DOHH2 (cell line): Measurements from ENCODE around the gene SSU72.
A peak's percentile ranks its signal among the peaks of the same experiment; 100 is the strongest.

Experiments used
- H3F3A ChIP-seq: fragments of 200-600 bp; sonication (generic), shearing (Covaris generic); 2 replicates; pipeline ENCODE4 v1.6.0; 2016; ENCODE audit warnings: antibody characterized with exemption, mild to moderate bottlenecking; ENCODE audit not compliant: control insufficient read depth, insufficient read depth
- H3K27ac ChIP-seq: fragments of 200-600 bp; sonication (generic); 2 replicates; pipeline ENCODE4 v1.5.1; 2014; ENCODE audit warnings: low read depth, mild to moderate bottlenecking, low read length, moderate library complexity
- H3K27me3 ChIP-seq: fragments of 200-600 bp; sonication (generic); 2 replicates; pipeline ENCODE4 v1.6.1; 2014; ENCODE audit warnings: mild to moderate bottlenecking, low read length, mixed read lengths; ENCODE audit not compliant: control insufficient read depth
- H3K36me3 ChIP-seq: fragments of 200-600 bp; sonication (generic); 2 replicates; pipeline ENCODE4 v1.6.1; 2014; ENCODE audit warnings: mild to moderate bottlenecking, low read length, moderate library complexity, mixed read lengths; ENCODE audit not compliant: control insufficient read depth
- H3K4me1 ChIP-seq: fragments of 200-600 bp; sonication (generic); 2 replicates; pipeline ENCODE4 v1.6.1; 2014; ENCODE audit warnings: mild to moderate bottlenecking, low read length, mixed read lengths; ENCODE audit not compliant: control insufficient read depth
- H3K4me2 ChIP-seq: fragments of 200-600 bp; sonication (generic); 2 replicates; pipeline ENCODE4 v1.6.0; 2014; ENCODE audit warnings: mild to moderate bottlenecking, low read length, moderate library complexity
- H3K4me3 ChIP-seq: fragments of 200-600 bp; sonication (generic); 2 replicates; pipeline ENCODE4 v1.5.1; 2014; ENCODE audit warnings: mild to moderate bottlenecking, low read length, mixed read lengths
- H3K79me2 ChIP-seq: fragments of 200-600 bp; sonication (generic); 2 replicates; pipeline ENCODE4 v1.6.1; 2014; ENCODE audit warnings: mild to moderate bottlenecking, low read length, mixed read lengths; ENCODE audit not compliant: control insufficient read depth
- H3K9me2 ChIP-seq: fragments of 200-600 bp; sonication (generic); replicated peaks from 2 replicates; pipeline ENCODE4 v1.6.1; 2014; ENCODE audit warnings: mild to moderate bottlenecking, low read length, mixed read lengths; ENCODE audit not compliant: control insufficient read depth
- H3K9me3 ChIP-seq: fragments of 200-600 bp; sonication (generic); 2 replicates; pipeline ENCODE4 v1.6.1; 2014; ENCODE audit warnings: antibody characterized with exemption, low read length, mixed read lengths; ENCODE audit not compliant: control insufficient read depth, insufficient read depth
- H4K20me1 ChIP-seq: fragments of 200-600 bp; sonication (generic); 2 replicates; pipeline ENCODE4 v1.6.0; 2014; ENCODE audit warnings: low read depth, mild to moderate bottlenecking, antibody characterized with exemption, low read length, moderate library complexity; ENCODE audit not compliant: control insufficient read depth, insufficient read depth
- EZH2phosphoT487 ChIP-seq: fragments of 200-600 bp; sonication (generic); IDR thresholded peaks from 2 replicates; pipeline ENCODE4 v1.6.1; 2017; ENCODE audit warnings: borderline replicate concordance, mild to moderate bottlenecking, antibody characterized with exemption, low read length, moderate library complexity, mixed read lengths
- TF ChIP-seq, protein P1 (sequence below): fragments of 200-600 bp; sonication (generic); IDR thresholded peaks from one replicate; pipeline ENCODE4 v1.5.1; 2014; ENCODE audit warnings: antibody characterized with exemption, mild to moderate bottlenecking, low read depth, low read length; ENCODE audit not compliant: poor library complexity, severe bottlenecking

SSU72 gene

DNA sequence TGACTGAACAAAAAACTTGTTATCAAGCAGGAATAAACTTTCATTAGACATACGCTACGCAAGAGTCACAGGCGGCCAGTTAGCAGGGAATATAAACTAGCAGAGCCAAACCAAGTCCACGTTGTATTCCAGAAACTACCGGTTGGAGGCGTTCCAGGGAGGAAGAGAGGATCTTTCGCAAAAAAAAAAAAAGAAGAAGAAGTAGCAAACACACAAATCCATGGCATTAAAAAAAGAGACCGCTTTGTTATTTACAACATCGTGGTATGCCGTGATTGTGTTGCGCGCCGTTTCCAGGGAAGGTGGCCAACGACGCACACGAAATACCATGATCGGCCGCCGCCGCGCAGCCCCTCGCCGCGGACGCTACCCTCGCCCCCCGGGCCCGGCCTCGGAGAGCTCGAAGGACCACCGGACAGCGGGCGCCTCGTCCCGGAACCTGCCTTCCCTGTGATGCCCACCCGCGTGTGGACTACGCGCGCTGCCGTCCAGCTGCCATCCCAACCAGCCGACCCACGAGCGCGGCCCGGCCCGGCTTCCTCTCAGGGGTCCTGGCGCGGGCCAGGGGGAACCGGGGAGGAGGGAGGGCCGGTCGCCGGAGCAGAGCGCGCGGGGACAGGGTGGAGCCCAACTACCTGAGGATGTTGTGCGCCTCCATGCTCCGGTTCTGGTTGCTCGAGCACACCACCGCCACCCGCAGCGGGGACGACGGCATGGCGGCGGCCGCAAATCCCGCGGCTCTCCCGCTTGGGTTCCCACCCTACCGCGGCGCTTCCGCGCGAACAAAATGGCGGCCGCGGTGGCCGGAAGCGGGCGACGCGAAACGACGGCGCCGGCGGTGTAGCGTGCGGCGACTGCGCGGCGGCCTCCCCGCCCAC, 581 bp downstream of the SSU72 start:
- H4K20me1 ChIP-seq, result peaks cover 18% of the 10 kb centered on the region; the same call in 1 of the 2 replicates
- peak overlapping the region; percentile 82 for H3K4me3 ChIP-seq
- peaks cover 39% of the 10 kb centered on the region for H3K36me3 ChIP-seq
- peak overlapping the region; percentile 46 for H3K27ac ChIP-seq
- no peaks in the 10 kb centered on the region for H3K9me3 ChIP-seq
- H3K27me3 ChIP-seq, result no peaks in the 10 kb centered on the region
- peaks cover 70% of the 10 kb centered on the region for H3K79me2 ChIP-seq
- H3K9me2 ChIP-seq, result no peaks in the 10 kb centered on the region
- H3K4me2 ChIP-seq, result peak overlapping the region; percentile 90
- TF ChIP-seq, protein P1, sequence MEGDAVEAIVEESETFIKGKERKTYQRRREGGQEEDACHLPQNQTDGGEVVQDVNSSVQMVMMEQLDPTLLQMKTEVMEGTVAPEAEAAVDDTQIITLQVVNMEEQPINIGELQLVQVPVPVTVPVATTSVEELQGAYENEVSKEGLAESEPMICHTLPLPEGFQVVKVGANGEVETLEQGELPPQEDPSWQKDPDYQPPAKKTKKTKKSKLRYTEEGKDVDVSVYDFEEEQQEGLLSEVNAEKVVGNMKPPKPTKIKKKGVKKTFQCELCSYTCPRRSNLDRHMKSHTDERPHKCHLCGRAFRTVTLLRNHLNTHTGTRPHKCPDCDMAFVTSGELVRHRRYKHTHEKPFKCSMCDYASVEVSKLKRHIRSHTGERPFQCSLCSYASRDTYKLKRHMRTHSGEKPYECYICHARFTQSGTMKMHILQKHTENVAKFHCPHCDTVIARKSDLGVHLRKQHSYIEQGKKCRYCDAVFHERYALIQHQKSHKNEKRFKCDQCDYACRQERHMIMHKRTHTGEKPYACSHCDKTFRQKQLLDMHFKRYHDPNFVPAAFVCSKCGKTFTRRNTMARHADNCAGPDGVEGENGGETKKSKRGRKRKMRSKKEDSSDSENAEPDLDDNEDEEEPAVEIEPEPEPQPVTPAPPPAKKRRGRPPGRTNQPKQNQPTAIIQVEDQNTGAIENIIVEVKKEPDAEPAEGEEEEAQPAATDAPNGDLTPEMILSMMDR, result peak; percentile 25
- TF ChIP-seq EZH2phosphoT487, result no peak
- H3F3A ChIP-seq, result 0 out of 2 replicates have a peak, but pooled peaks cover 3% of the 10 kb centered on the region
- H3K4me1 ChIP-seq, result peaks cover 21% of the 10 kb centered on the region

DNA sequence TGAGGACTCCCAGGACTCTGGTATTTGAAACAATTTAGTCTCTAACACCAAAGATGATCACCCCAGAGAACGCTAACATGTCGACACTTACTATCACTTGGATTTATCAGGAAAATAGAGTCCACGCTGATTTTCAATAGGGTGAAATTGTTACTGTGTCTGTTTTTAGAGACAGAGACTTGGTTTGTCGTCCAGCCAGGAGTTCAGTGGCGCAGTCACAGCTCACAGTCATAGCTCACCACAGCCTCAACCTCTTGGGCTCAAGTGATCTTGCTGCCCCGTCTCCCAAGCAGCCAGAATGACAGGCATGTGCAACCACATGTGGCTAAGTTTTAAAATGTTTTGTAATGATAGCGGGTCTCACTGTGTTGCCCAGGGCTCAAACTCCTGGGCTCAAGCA, 5.3 kb downstream of the SSU72 start:
- peaks cover 73% of the 10 kb centered on the region for H3K36me3 ChIP-seq
- TF ChIP-seq EZH2phosphoT487, result no peak
- TF ChIP-seq, protein P1, result no peak
- no peaks in the 10 kb centered on the region for H3K27me3 ChIP-seq
- H3F3A ChIP-seq, result 0 out of 2 replicates have a peak, but pooled peaks cover 3% of the 10 kb centered on the region
- peaks cover 12% of the 10 kb centered on the region for H3K4me1 ChIP-seq
- H3K9me2 ChIP-seq, result no peaks in the 10 kb centered on the region
- no peak overlapping the region for H3K4me3 ChIP-seq
- H3K27ac ChIP-seq, result no peak overlapping the region
- peaks cover 33% of the 10 kb centered on the region; the same call in 1 of the 2 replicates for H4K20me1 ChIP-seq
- H3K9me3 ChIP-seq, result no peaks in the 10 kb centered on the region
- peaks cover 100% of the 10 kb centered on the region for H3K79me2 ChIP-seq
- no peak overlapping the region for H3K4me2 ChIP-seq

DNA sequence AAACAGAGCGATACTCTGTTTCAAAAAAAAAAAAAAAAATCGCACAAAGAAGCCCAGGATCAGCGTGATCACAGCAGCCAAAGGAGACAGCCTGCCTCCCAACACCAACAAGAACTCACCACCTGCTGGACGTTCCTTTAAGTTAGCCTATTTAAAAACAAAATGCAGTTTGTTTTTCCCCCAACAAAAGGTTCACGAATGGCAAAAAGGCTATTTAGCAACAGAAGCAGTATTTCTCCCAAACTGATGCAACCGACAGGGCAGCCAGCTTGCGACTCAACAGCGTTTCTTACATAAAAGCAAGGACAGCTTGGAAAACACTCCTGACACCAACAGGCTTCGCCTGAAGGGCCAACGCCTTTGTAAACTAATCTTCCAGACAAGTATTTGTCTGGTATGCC, 6.8 kb downstream of the SSU72 start:
- Histone ChIP-seq H3K27me3 (no peaks in the 10 kb centered on the region), H3K27ac (no peak overlapping the region), H4K20me1 (peaks cover 28% of the 10 kb centered on the region; the same call in 1 of the 2 replicates), H3K4me2 (no peak overlapping the region), H3K9me3 (no peaks in the 10 kb centered on the region), H3F3A (0 out of 2 replicates have a peak, but pooled peaks cover 3% of the 10 kb centered on the region), H3K36me3 (peaks cover 75% of the 10 kb centered on the region), H3K4me1 (peaks cover 3% of the 10 kb centered on the region), H3K79me2 (peaks cover 97% of the 10 kb centered on the region), H3K4me3 (no peak overlapping the region), H3K9me2 (no peaks in the 10 kb centered on the region)
- TF ChIP-seq EZH2phosphoT487, result no peak
- TF ChIP-seq, protein P1, result no peak
